Gastroesophageal sphincter (tissue), 4 donors: ENCODE measurements around the gene PROCA1. TPM values are rescaled to one million over a fixed set of nuclear protein-coding genes. Genes with fewer than 3 reads are reported as not detected.

Experiments used
- ATAC-seq: fragments of 150-250 bp; one replicate; pipeline ENCODE4 v1.9.1; 2016; ENCODE audit warnings: mild to moderate bottlenecking, moderate library complexity
- H3K27ac ChIP-seq, 4 donors: fragments of 200-600 bp; sonication (generic) in 3 of 4; 1 replicate in 3 of 4; 2 replicates in 1 of 4; pipeline ENCODE4 v1.5.1; 2016 to 2019
- H3K27me3 ChIP-seq: fragments of 200-600 bp; sonication (generic); one replicate; pipeline ENCODE4 v1.5.1; 2019
- H3K36me3 ChIP-seq, 2 donors: fragments of 200-600 bp; sonication (generic); one replicate each; pipeline ENCODE4 v1.5.1; 2019; ENCODE audit warnings: control low read depth in 1 of 2
- H3K4me1 ChIP-seq, 3 donors: fragments of 200-600 bp; sonication (generic); 1 replicate in 2 of 3; 2 replicates in 1 of 3; pipeline ENCODE4 v1.5.1; 2016 to 2019; ENCODE audit warnings: control low read depth in 2 of 3
- H3K4me3 ChIP-seq, 2 donors: fragments of 200-600 bp; sonication (generic); one replicate each; pipeline ENCODE4 v1.5.1; 2019; ENCODE audit warnings: mild to moderate bottlenecking in 1 of 2, moderate library complexity in 1 of 2
- H3K9me3 ChIP-seq, 3 donors: fragments of 200-600 bp; sonication (generic); one replicate each; pipeline ENCODE4 v1.5.1; 2017 to 2019; ENCODE audit warnings: control low read depth in 2 of 3
- EP300 ChIP-seq: sonication (generic); formaldehyde crosslinking; IDR thresholded peaks from one replicate; pipeline ENCODE4 v1.6.1; 2017; ENCODE audit warnings: antibody characterized with exemption, mild to moderate bottlenecking
- POLR2A ChIP-seq, 2 donors: fragments of 450-650 bp; IDR thresholded peaks; one replicate each; pipeline ENCODE4 v1.6.1; 2017; ENCODE audit warnings: antibody characterized with exemption in 2 of 2, mild to moderate bottlenecking in 2 of 2, moderate library complexity in 1 of 2
- POLR2AphosphoS5 ChIP-seq: sonication (generic); formaldehyde crosslinking; IDR thresholded peaks from one replicate; pipeline ENCODE4 v1.6.1; 2017; ENCODE audit warnings: antibody characterized with exemption
- WGBS, 2 donors: methylation state at CpG; one replicate each; pipeline ENCODE4 v1.1.5; 2018; ENCODE audit warnings: low coverage in 1 of 2; 5-methylcytosine and 5-hydroxymethylcytosine counted together
- total RNA-seq, 4 donors: library from RNA; depleted of rRNA; stranded (reverse); fragments of >200 nt; gene quantifications; one replicate each; pipeline ENCODE4 v1.1.0, GENCODE V29; 2016
- TF ChIP-seq, protein P1 (sequence below), 4 experiments: fragments of 200-600 bp in 2 of 4; fragments of 450-650 bp in 2 of 4; sonication (generic) in 1 of 4; IDR thresholded peaks; one replicate each; pipeline ENCODE4 v1.5.1; 2017 to 2019; ENCODE audit warnings: antibody characterized with exemption in 4 of 4, mild to moderate bottlenecking in 2 of 4, moderate library complexity in 2 of 4

Gene PROCA1
- total RNA-seq, 4 donors from 2014 or later: 0.40 to 1.9 (median 1.1) TPM; not detected in 1

DNA sequence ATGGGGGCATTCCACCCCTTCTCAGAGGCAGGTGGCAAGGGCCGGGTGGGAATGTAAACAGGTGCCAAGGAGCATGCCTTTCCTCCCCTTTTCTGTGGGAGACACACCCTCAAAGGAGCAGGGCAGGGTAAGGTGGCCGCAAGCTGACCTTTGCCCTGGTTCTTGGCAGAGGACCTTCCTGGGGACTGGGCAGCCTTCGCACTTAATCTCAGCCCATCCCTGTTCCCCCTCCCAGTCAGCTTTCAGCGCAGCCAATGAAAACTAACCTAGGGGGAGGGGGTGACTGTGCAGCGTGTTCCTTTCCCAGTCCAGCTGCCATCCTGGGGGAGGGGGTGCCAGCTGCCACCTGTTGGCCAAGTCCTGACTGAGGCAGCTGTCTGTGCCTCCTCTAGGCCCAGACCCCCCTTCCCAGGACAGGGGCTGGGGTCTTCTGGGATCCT is 34.9 kb upstream of the PROCA1 start:
- Histone ChIP-seq H3K27ac (peak overlapping the region in 3 of 4 donors; percentile 89 to 92 (median 89)), H3K27me3 (no peaks in the 10 kb centered on the region), H3K4me1 (peaks cover 0 to 69% (median 15%) of the 10 kb centered on the region in 3 donors), H3K36me3 (peaks cover 0 to 27% of the 10 kb centered on the region in 2 donors), H3K9me3 (no peaks in the 10 kb centered on the region), H3K4me3 (no peak overlapping the region)
- no peak for TF ChIP-seq EP300
- TF ChIP-seq, protein P1, sequence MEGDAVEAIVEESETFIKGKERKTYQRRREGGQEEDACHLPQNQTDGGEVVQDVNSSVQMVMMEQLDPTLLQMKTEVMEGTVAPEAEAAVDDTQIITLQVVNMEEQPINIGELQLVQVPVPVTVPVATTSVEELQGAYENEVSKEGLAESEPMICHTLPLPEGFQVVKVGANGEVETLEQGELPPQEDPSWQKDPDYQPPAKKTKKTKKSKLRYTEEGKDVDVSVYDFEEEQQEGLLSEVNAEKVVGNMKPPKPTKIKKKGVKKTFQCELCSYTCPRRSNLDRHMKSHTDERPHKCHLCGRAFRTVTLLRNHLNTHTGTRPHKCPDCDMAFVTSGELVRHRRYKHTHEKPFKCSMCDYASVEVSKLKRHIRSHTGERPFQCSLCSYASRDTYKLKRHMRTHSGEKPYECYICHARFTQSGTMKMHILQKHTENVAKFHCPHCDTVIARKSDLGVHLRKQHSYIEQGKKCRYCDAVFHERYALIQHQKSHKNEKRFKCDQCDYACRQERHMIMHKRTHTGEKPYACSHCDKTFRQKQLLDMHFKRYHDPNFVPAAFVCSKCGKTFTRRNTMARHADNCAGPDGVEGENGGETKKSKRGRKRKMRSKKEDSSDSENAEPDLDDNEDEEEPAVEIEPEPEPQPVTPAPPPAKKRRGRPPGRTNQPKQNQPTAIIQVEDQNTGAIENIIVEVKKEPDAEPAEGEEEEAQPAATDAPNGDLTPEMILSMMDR (IDR thresholded peaks at IDR 0.05): no peak
- TF ChIP-seq POLR2A (IDR thresholded peaks at IDR 0.05): no peak
- TF ChIP-seq POLR2AphosphoS5: no peak
- no peak for ATAC-seq
- no CpG with 5 or more reads among the region's 5 CpGs for WGBS, 2 donors

DNA sequence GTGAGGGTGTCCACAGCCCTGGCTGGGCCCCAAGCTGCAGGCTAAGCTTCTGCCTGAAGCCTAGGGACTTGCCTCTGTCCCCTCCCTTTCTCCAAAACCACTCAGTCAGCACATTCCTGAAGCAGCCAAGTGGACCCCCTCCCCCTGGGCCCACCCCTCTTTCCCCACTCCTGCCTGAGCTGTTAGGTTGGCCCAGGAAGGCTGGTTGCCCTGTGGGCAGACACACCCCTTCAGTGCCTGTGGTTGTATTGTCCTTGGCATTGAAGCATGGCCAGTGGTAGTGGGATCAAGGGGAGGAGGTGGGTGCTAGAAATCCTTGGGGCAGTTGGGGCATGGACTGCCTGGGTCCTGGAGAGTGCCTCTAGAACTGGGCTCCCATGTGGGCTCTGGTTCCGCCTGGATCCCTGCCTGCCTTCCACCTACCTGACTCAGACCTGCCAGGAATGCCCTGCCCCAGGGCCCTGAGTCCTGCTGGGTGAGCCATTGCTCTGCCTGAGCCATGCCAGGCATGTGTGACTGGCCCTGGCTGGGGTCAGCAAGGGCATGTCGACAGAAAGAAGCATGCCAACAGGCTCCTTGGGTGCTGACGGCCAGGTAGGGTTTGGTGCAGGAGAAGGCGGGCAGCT is 34.2 kb upstream of the PROCA1 start:
- Histone ChIP-seq H3K27me3 (no peaks in the 10 kb centered on the region), H3K36me3 (peaks cover 0 to 27% of the 10 kb centered on the region in 2 donors), H3K27ac (peak overlapping the region in 3 of 4 donors; percentile 89 to 92 (median 89)), H3K4me3 (peak overlapping the region in 1 of 2 donors; percentile 79), H3K9me3 (no peaks in the 10 kb centered on the region), H3K4me1 (peaks cover 0 to 69% (median 15%) of the 10 kb centered on the region in 3 donors)
- 27% methylated on average over 2 of the region's 4 CpGs; no CpG with 5 or more reads in 1 of the 2 donors for WGBS, 2 donors
- TF ChIP-seq POLR2AphosphoS5: no peak
- TF ChIP-seq, protein P1 (IDR thresholded peaks at IDR 0.05): no peak
- no peak for TF ChIP-seq EP300
- no peak for TF ChIP-seq POLR2A (IDR thresholded peaks at IDR 0.05)
- no peak for ATAC-seq

- no peaks in the 10 kb centered on the region for H3K27me3 ChIP-seq
- H3K36me3 ChIP-seq: peaks cover 0 to 27% of the 10 kb centered on the region in 2 donors
- no peak for ATAC-seq
- no peaks in the 10 kb centered on the region for H3K9me3 ChIP-seq
- H3K4me3 ChIP-seq: peak overlapping the region; percentile 65 to 79
- WGBS, 2 donors: 3% methylated on average over 20 of the region's 31 CpGs; no CpG with 5 or more reads in 1 of the 2 donors
- peak overlapping the region; percentile 49 to 92 (median 89) for H3K27ac ChIP-seq
- peaks cover 0 to 61% (median 15%) of the 10 kb centered on the region in 3 donors for H3K4me1 ChIP-seq
- no peak for TF ChIP-seq EP300
- no peak for TF ChIP-seq POLR2AphosphoS5
- no peak for TF ChIP-seq POLR2A (IDR thresholded peaks at IDR 0.05)
- TF ChIP-seq, protein P1 (IDR thresholded peaks at IDR 0.05): peak in 1 of 4 experiments; percentile 15
These were observed 33.5 kb upstream of the PROCA1 start for GRCh38 chr17:28744972-28745785.

- WGBS, 2 donors: 0 to 15% methylated on average over 2 to 10 of the region's 61 CpGs
- Histone ChIP-seq H3K9me3 (no peaks in the 10 kb centered on the region), H3K27ac (peak overlapping the region; percentile 49 to 92 (median 89)), H3K27me3 (no peaks in the 10 kb centered on the region), H3K36me3 (peaks cover 0 to 24% of the 10 kb centered on the region in 2 donors), H3K4me1 (peaks cover 0 to 53% (median 15%) of the 10 kb centered on the region in 3 donors), H3K4me3 (peak overlapping the region; percentile 65 to 79)
- TF ChIP-seq, protein P1 (IDR thresholded peaks at IDR 0.05): no peak
- TF ChIP-seq EP300 (no peak), POLR2AphosphoS5 (no peak), POLR2A (IDR thresholded peaks at IDR 0.05) (no peak)
- peak; percentile 26 for ATAC-seq
These were observed 32.6 kb upstream of the PROCA1 start for GRCh38 chr17:28744104-28744971.
